ENCODE measurements around the gene SLC43A2. TPM values are rescaled to one million over a fixed set of nuclear protein-coding genes. Genes with fewer than 3 reads are reported as not detected.
A peak's percentile ranks its signal among the peaks of the same experiment; 100 is the strongest.

SLC43A2 gene
- total and polyA plus RNA-seq, 2 of the 13 experiments (the other 11 are each of a cell fraction or from before 2014, with no cell fraction given): 7.3 to 20.0 TPM

- TF ChIP-seq CENPT (CRISPR knock-in tag; IDR thresholded peaks at IDR 0.05; ENCODE audit: low read depth) (no peak), ZMAT3 (CRISPR knock-in tag; conservative IDR thresholded peaks at IDR 0.05) (no peak), KMT2A (CRISPR knock-in tag; IDR thresholded peaks at IDR 0.05) (no peak), FOXC1 (CRISPR knock-in tag; IDR thresholded peaks at IDR 0.05; ENCODE audit: borderline replicate concordance) (no peak), JUND (CRISPR knock-in tag; IDR thresholded peaks at IDR 0.05) (no peak), MTF2 (CRISPR knock-in tag; IDR thresholded peaks at IDR 0.05; ENCODE audit: borderline replicate concordance) (no peak), ZNF496 (CRISPR knock-in tag; IDR thresholded peaks at IDR 0.05; ENCODE audit: insufficient replicate concordance) (no peak), SKI (IDR thresholded peaks at IDR 0.05; ENCODE audit: partially characterized antibody) (peak; percentile 31), TEF (CRISPR knock-in tag; IDR thresholded peaks at IDR 0.05) (no peak), HOXA3 (CRISPR knock-in tag; IDR thresholded peaks at IDR 0.05) (no peak), SATB2 (CRISPR knock-in tag; IDR thresholded peaks at IDR 0.05) (no peak), CBFB (CRISPR knock-in tag; IDR thresholded peaks at IDR 0.05) (no peak), ZNF382 (CRISPR knock-in tag; IDR thresholded peaks at IDR 0.05; ENCODE audit: borderline replicate concordance) (no peak), TAF15 (IDR thresholded peaks at IDR 0.05; ENCODE audit: low read depth, low read length, poor library complexity, severe bottlenecking) (no peak)
- TF ChIP-seq, protein P1, sequence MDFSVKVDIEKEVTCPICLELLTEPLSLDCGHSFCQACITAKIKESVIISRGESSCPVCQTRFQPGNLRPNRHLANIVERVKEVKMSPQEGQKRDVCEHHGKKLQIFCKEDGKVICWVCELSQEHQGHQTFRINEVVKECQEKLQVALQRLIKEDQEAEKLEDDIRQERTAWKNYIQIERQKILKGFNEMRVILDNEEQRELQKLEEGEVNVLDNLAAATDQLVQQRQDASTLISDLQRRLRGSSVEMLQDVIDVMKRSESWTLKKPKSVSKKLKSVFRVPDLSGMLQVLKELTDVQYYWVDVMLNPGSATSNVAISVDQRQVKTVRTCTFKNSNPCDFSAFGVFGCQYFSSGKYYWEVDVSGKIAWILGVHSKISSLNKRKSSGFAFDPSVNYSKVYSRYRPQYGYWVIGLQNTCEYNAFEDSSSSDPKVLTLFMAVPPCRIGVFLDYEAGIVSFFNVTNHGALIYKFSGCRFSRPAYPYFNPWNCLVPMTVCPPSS (IDR thresholded peaks at IDR 0.05): no peak
- TF ChIP-seq, protein P2, sequence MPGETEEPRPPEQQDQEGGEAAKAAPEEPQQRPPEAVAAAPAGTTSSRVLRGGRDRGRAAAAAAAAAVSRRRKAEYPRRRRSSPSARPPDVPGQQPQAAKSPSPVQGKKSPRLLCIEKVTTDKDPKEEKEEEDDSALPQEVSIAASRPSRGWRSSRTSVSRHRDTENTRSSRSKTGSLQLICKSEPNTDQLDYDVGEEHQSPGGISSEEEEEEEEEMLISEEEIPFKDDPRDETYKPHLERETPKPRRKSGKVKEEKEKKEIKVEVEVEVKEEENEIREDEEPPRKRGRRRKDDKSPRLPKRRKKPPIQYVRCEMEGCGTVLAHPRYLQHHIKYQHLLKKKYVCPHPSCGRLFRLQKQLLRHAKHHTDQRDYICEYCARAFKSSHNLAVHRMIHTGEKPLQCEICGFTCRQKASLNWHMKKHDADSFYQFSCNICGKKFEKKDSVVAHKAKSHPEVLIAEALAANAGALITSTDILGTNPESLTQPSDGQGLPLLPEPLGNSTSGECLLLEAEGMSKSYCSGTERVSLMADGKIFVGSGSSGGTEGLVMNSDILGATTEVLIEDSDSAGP (CRISPR knock-in tag; IDR thresholded peaks at IDR 0.05; ENCODE audit: borderline replicate concordance): 0 out of 2 replicates have a peak, but pooled peaks have one; percentile 0
- TF ChIP-seq, protein P3, sequence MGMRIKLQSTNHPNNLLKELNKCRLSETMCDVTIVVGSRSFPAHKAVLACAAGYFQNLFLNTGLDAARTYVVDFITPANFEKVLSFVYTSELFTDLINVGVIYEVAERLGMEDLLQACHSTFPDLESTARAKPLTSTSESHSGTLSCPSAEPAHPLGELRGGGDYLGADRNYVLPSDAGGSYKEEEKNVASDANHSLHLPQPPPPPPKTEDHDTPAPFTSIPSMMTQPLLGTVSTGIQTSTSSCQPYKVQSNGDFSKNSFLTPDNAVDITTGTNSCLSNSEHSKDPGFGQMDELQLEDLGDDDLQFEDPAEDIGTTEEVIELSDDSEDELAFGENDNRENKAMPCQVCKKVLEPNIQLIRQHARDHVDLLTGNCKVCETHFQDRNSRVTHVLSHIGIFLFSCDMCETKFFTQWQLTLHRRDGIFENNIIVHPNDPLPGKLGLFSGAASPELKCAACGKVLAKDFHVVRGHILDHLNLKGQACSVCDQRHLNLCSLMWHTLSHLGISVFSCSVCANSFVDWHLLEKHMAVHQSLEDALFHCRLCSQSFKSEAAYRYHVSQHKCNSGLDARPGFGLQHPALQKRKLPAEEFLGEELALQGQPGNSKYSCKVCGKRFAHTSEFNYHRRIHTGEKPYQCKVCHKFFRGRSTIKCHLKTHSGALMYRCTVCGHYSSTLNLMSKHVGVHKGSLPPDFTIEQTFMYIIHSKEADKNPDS (CRISPR knock-in tag; IDR thresholded peaks at IDR 0.05): no peak
- TF ChIP-seq, protein P4, sequence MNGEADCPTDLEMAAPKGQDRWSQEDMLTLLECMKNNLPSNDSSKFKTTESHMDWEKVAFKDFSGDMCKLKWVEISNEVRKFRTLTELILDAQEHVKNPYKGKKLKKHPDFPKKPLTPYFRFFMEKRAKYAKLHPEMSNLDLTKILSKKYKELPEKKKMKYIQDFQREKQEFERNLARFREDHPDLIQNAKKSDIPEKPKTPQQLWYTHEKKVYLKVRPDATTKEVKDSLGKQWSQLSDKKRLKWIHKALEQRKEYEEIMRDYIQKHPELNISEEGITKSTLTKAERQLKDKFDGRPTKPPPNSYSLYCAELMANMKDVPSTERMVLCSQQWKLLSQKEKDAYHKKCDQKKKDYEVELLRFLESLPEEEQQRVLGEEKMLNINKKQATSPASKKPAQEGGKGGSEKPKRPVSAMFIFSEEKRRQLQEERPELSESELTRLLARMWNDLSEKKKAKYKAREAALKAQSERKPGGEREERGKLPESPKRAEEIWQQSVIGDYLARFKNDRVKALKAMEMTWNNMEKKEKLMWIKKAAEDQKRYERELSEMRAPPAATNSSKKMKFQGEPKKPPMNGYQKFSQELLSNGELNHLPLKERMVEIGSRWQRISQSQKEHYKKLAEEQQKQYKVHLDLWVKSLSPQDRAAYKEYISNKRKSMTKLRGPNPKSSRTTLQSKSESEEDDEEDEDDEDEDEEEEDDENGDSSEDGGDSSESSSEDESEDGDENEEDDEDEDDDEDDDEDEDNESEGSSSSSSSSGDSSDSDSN (CRISPR knock-in tag; IDR thresholded peaks at IDR 0.05): peak; percentile 59; the same call in 1 of the 2 replicates
- TF ChIP-seq, protein P5, sequence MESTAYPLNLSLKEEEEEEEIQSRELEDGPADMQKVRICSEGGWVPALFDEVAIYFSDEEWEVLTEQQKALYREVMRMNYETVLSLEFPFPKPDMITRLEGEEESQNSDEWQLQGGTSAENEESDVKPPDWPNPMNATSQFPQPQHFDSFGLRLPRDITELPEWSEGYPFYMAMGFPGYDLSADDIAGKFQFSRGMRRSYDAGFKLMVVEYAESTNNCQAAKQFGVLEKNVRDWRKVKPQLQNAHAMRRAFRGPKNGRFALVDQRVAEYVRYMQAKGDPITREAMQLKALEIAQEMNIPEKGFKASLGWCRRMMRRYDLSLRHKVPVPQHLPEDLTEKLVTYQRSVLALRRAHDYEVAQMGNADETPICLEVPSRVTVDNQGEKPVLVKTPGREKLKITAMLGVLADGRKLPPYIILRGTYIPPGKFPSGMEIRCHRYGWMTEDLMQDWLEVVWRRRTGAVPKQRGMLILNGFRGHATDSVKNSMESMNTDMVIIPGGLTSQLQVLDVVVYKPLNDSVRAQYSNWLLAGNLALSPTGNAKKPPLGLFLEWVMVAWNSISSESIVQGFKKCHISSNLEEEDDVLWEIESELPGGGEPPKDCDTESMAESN (CRISPR knock-in tag; conservative IDR thresholded peaks at IDR 0.05): no peak
These were observed 346 bp upstream of the SLC43A2 start (continued) for GRCh38 chr17:1628856-1629503.

Measured in HepG2 (cell line).